C4-2B (cell line): Measurements from ENCODE around the gene ZFYVE28.

Experiments used
- H3K27ac ChIP-seq: fragments of 450-650 bp; 2 replicates; pipeline ENCODE4 v1.5.1; 2017
- ZFX ChIP-seq: fragments of 450-650 bp; IDR thresholded peaks from 2 replicates; pipeline ENCODE4 v1.6.1; 2017
- TF ChIP-seq, protein P1 (sequence below): fragments of 450-650 bp; conservative IDR thresholded peaks from 2 replicates; pipeline ENCODE4 v1.5.1; 2017; ENCODE audit warnings: mild to moderate bottlenecking

Gene ZFYVE28

DNA sequence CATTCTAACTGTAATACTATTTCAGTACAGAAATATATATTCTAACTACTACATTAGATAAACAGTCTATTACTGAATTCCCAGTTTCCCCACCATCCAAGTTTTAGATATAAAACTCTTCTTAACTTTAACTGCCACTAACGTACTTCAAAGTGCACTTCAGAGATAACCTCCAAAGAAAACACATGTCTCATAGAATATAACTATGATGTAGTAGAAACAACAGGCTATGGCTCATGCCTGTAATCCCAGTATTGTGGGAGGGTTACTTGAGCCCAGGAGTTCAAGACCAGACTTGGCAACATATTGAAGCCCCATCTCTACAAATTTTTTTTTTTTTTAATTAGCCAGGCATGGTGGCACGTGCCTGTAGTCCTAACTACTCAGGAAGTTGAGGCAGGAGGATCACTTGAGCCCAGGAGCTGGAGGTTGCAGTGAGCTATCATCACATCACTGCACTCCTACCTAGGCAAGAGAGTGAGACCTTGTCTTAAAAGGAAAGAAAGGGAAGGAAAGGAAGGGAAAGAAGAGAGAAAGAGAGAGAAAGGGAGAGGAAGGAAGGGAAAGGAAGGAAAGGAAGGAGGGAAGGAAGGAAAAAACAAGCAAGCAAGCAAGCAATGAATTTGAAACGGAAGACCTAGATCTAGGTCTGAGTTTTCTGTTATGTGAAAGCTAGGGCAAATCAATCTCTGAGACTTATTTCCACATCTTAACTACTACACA lies 181.3 kb downstream of the ZFYVE28 start:
- TF ChIP-seq ZFX = no peak
- TF ChIP-seq, protein P1, sequence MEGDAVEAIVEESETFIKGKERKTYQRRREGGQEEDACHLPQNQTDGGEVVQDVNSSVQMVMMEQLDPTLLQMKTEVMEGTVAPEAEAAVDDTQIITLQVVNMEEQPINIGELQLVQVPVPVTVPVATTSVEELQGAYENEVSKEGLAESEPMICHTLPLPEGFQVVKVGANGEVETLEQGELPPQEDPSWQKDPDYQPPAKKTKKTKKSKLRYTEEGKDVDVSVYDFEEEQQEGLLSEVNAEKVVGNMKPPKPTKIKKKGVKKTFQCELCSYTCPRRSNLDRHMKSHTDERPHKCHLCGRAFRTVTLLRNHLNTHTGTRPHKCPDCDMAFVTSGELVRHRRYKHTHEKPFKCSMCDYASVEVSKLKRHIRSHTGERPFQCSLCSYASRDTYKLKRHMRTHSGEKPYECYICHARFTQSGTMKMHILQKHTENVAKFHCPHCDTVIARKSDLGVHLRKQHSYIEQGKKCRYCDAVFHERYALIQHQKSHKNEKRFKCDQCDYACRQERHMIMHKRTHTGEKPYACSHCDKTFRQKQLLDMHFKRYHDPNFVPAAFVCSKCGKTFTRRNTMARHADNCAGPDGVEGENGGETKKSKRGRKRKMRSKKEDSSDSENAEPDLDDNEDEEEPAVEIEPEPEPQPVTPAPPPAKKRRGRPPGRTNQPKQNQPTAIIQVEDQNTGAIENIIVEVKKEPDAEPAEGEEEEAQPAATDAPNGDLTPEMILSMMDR = no peak
- H3K27ac ChIP-seq = no peak overlapping the region

DNA sequence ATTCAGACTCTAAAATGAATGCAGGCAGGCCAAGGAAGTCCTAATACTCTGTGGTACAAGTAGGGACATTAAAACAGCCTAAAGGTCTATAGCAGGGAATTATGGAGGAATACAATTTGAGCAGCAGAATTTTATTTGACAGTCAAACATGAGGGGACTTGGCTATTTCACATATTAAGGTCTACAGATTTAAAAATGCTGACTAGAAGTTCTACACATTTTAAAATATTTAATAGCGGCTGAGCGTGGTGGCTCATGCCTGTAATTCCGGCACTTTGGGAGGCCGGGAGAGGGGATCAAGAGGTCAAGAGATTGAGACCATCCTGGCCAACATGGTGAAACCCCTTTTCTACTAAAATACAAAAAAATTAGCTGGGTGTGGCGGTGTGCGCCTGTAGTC lies 187.4 kb downstream of the ZFYVE28 start:
- TF ChIP-seq, protein P1 = no peak
- no peak for TF ChIP-seq ZFX

DNA sequence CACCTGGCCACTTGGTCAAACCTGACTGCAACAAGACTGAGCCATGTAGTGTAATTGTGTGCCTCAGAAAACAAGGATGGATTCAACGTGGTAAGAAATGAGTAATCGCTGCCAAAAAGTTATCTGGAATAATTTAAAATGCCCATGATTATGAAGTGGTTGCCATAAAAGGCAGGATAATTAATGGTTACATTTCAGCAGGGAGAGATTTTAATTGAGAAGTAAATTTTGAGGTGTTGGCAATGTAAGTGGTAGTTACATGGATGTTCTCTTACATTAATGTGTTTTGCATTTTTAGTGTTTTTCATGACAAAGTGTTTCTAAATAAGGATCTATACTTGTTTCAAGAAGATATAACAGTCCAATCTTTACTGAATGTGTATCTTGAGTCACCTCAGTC lies 192.2 kb downstream of the ZFYVE28 start:
- TF ChIP-seq, protein P1 = no peak
- TF ChIP-seq ZFX = no peak
- H3K27ac ChIP-seq = no peak overlapping the region

More for the DNA sequence above, 187.4 kb downstream of the ZFYVE28 start:
- no peak overlapping the region for H3K27ac ChIP-seq

DNA sequence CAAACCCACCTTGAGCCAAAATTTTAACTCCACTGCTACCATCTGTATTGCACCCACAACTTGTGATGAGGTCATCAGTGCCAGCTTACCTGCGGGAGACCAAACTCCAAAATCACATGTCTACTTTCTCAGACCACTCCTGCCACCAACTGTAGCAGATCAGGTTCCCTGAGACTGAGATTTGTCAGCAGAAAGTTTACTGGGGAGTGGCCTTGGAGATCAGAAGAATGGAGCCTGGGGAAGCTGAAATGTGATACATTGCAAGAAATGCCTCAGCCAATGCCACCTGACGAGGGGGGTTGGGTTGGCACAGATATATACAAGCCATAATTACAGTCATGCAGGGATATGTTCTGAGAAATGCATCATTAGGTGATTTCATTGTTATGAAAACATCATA lies 195.6 kb downstream of the ZFYVE28 start:
- TF ChIP-seq ZFX = no peak
- TF ChIP-seq, protein P1 = no peak
- peak overlapping the region; percentile 53 for H3K27ac ChIP-seq

DNA sequence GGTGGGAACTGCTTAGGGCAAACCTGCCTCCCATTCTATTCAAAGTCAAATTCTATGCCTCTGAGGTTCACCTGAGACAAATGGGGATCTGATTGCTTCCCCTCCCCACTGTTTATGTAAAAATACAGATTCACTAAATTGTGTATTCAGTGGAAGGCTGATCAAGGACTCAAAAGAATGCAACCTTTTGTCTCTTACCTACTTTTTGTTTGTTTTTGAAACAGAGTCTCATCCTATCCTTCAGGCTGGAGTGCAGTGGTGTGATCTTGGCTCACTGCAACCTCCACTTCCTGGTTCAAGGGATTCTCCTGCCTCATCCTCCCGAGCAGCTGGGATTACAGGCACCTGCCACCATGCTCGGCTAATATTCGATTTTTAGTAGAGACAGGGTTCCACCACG lies 197.1 kb downstream of the ZFYVE28 start:
- H3K27ac ChIP-seq = 0 out of 2 replicates have a peak overlapping the region, but pooled peaks have one; percentile 53

DNA sequence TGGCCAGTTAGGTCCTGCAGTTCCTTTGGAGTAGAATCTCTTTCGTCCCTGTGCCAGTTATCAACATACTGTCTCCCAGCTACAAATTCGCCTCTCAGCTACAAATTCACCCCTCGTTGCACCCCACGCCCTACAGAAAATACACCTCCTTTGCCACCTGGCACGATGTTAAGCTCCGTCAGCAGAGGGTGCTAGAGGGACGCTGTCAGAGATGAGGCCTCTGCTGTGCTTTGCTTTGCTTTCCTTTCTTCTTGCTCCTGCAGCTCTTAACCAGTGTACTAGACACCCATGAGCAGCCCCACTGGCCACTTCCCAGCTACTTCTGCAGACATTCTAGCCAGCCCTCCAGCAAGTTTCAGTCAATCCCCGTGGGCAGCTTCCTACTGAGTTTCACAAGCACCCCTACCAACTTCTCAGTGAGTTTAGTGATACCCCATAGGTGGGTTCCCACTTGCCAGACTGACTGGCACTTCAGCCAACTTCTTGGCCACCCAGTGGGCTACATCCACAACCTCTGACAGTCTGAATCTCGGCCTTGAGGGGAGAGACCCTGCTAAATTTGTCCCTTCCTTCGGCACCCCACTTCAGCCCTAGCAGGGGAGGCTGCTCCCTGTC lies 198.3 kb downstream of the ZFYVE28 start:
- no peak overlapping the region for H3K27ac ChIP-seq
- TF ChIP-seq, protein P1 = peak; percentile 88
- TF ChIP-seq ZFX = no peak
